Upper lobe of left lung (tissue), 4 donors: Measurements from ENCODE around the gene RSPO1.

Source experiments
- CTCF ChIP-seq, 6 experiments: fragments of 450-650 bp in 4 of 6; fragments of 200-600 bp in 2 of 6; sonication (generic) in 2 of 6; IDR thresholded peaks; one replicate each; pipeline ENCODE4 v1.5.1; 2016 to 2019; ENCODE audit warnings: antibody characterized with exemption in 6 of 6
- EP300 ChIP-seq, 4 donors: sonication (generic); formaldehyde crosslinking; IDR thresholded peaks; one replicate each; pipeline ENCODE4 v1.5.1; 2017; ENCODE audit warnings: antibody characterized with exemption in 4 of 4, control low read depth in 2 of 4
- POLR2A ChIP-seq, 4 donors: fragments of 450-650 bp; IDR thresholded peaks; one replicate each; pipeline ENCODE4 v1.5.1; 2016 to 2017; ENCODE audit warnings: antibody characterized with exemption in 4 of 4, mild to moderate bottlenecking in 2 of 4

DNA sequence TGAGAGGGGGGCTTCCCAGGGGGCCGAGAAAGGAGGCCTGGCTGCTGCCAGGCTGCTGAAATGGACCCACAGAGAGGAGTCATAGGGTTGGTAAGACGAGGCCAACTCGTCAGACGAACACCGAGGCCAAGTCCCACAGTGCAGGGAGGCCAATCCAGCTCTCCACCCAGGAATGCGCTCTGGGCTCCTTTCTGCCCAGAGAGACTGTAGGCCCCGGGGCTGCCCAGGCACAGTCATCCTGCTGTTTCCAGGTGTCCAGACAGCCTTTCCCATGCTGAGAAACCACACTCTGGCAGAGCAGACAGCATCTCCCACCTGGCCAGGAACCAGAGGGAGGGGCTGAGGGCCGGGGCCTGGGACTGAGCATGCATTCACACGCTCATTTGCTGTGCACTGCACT lies 26.7 kb upstream of the RSPO1 start:
- TF ChIP-seq POLR2A (IDR thresholded peaks at IDR 0.05) (no peak), EP300 (IDR thresholded peaks at IDR 0.05) (no peak), CTCF (IDR thresholded peaks at IDR 0.05) (no peak)
